Measurements from ENCODE around the gene KDR.

The KDR gene

DNA sequence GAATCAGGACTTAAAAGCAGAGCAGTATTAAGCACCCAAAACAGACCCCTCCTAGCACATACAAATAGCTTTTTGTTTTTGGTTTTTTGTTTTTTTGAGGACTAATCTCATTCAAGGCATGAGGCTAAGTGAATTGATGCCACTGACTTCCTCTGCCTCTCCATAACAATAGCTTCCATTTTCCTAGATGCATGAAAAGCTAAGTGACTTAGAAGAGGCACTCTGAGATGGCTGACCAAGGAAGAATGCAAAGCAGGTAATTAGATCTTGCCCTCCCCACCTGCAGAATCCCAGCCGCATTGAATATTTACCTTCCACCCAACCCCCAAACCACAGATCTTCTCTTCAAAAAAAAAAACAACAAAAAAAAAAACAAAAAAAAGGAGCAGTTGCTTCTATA lies 7.4 kb upstream of the KDR start:
- H3K4me1 ChIP-seq (ENCODE audit: control insufficient read depth in 1 of 2, insufficient read depth in 1 of 2, low read depth in 1 of 2, low read length in 1 of 2): no peaks in the 10 kb centered on the region
- TF ChIP-seq, protein P1, sequence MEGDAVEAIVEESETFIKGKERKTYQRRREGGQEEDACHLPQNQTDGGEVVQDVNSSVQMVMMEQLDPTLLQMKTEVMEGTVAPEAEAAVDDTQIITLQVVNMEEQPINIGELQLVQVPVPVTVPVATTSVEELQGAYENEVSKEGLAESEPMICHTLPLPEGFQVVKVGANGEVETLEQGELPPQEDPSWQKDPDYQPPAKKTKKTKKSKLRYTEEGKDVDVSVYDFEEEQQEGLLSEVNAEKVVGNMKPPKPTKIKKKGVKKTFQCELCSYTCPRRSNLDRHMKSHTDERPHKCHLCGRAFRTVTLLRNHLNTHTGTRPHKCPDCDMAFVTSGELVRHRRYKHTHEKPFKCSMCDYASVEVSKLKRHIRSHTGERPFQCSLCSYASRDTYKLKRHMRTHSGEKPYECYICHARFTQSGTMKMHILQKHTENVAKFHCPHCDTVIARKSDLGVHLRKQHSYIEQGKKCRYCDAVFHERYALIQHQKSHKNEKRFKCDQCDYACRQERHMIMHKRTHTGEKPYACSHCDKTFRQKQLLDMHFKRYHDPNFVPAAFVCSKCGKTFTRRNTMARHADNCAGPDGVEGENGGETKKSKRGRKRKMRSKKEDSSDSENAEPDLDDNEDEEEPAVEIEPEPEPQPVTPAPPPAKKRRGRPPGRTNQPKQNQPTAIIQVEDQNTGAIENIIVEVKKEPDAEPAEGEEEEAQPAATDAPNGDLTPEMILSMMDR (IDR thresholded peaks at IDR 0.05): no peak
- H3K27ac ChIP-seq: no peak overlapping the region
- no peak overlapping the region for H3K4me3 ChIP-seq (ENCODE audit: low read depth in 1 of 2, low read length in 1 of 2)
- no peaks in the 10 kb centered on the region for H3K36me3 ChIP-seq
- peaks cover 9% of the 10 kb centered on the region for H3K27me3 ChIP-seq
- H3K9me3 ChIP-seq: no peaks in the 10 kb centered on the region

DNA sequence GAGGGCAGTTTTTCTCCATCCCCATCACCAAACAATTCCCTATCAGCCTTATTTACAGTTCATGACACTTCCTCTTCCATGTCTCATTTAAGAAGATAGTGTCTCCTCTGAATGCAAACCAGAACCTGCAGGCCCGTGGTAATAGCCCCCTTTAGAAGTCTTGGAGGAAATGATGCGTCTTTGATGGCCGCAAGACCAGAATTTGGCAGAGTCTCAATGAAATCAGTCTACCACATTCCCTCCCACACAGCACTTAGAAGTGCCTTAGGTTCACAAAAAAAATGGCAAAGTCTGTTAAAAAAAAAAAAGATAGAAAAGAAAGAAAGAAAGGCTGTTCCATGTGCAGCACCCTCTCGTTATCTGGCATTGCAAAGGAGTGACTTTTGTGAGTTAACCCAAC lies 2.1 kb upstream of the KDR start:
- H3K9me3 ChIP-seq: no peaks in the 10 kb centered on the region

DNA sequence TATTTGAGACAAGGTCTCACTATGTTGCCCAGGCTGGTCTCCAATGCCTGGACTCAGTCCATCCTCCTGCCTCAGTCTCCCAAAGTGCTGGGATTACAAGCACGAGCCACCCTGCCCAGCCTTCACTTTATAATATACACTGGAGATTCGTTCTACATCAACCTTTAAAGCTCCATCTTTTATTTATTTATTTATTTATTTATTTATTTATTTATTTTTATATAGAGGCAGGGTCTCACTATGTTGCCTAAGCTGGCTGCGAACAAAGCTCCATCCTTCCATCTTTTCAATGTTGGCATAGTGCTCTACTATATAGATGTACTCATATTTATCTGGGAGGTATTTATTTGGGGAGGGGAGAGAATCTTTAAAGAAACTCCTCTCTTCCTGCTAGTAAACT lies 1.7 kb upstream of the KDR start:
- Histone ChIP-seq H3K27me3 (peaks cover 61% of the 10 kb centered on the region), H3K36me3 (no peaks in the 10 kb centered on the region)

More for the DNA sequence above, 2.1 kb upstream of the KDR start:
- Histone ChIP-seq H3K4me3 (ENCODE audit: low read depth in 1 of 2, low read length in 1 of 2) (no peak overlapping the region), H3K27ac (no peak overlapping the region), H3K4me1 (ENCODE audit: control insufficient read depth in 1 of 2, insufficient read depth in 1 of 2, low read depth in 1 of 2, low read length in 1 of 2) (peaks cover 7 to 8% of the 10 kb centered on the region in 2 experiments), H3K27me3 (peaks cover 58% of the 10 kb centered on the region), H3K36me3 (no peaks in the 10 kb centered on the region)
- TF ChIP-seq, protein P1 (IDR thresholded peaks at IDR 0.05): no peak

DNA sequence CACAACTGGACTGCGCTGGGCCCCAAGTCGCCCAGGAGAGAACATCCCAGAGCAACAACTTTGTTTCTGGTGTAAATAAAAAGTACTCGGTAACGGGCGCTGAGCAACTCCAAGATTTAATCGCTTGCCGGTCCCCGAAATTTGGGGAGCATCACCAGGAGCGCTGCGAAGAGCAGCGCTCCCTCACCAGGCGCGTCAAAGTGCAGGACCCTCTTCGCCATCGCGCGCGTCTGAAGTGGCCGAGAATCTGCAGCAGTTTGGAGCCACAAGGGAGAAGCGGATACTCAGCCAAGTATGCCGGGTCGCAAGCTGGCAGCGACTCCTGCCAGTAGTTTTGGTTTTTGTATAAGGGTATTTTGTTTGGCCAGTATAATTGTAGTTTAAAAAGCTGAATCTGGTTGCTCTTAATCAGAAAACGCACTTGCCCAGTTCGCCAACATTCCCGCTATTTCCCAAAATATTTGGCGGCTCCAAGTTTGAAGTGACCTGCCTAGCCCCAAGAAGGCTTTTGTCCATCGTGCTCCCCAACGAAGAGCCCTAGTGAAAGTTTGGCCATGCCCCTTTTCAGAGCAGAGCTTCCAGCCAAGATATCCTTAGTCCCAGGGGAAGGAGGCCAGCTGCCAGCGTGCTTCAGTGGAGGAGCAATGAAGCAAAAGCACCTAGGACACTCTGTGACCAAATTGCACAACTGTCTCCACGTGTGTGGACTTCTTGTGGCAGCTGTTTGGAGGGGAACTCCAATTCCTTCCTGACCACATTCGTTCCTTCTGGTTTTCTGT lies 557 bp upstream of the KDR start:
- H3K4me1 ChIP-seq (ENCODE audit: control insufficient read depth in 1 of 2, insufficient read depth in 1 of 2, low read depth in 1 of 2, low read length in 1 of 2): peaks cover 7 to 8% of the 10 kb centered on the region in 2 experiments
- H3K27ac ChIP-seq: no peak overlapping the region
- H3K36me3 ChIP-seq: no peaks in the 10 kb centered on the region
- peaks cover 61% of the 10 kb centered on the region for H3K27me3 ChIP-seq
- no peaks in the 10 kb centered on the region for H3K9me3 ChIP-seq
- TF ChIP-seq, protein P1 (IDR thresholded peaks at IDR 0.05): no peak
- H3K4me3 ChIP-seq (ENCODE audit: low read depth in 1 of 2, low read length in 1 of 2): peak overlapping the region in 1 of 2 experiments; percentile 15

More for the DNA sequence above, 1.7 kb upstream of the KDR start:
- TF ChIP-seq, protein P1 (IDR thresholded peaks at IDR 0.05): no peak
- no peak overlapping the region for H3K27ac ChIP-seq
- H3K4me3 ChIP-seq (ENCODE audit: low read depth in 1 of 2, low read length in 1 of 2): no peak overlapping the region
- peaks cover 7 to 8% of the 10 kb centered on the region in 2 experiments for H3K4me1 ChIP-seq (ENCODE audit: control insufficient read depth in 1 of 2, insufficient read depth in 1 of 2, low read depth in 1 of 2, low read length in 1 of 2)
- no peaks in the 10 kb centered on the region for H3K9me3 ChIP-seq

DNA sequence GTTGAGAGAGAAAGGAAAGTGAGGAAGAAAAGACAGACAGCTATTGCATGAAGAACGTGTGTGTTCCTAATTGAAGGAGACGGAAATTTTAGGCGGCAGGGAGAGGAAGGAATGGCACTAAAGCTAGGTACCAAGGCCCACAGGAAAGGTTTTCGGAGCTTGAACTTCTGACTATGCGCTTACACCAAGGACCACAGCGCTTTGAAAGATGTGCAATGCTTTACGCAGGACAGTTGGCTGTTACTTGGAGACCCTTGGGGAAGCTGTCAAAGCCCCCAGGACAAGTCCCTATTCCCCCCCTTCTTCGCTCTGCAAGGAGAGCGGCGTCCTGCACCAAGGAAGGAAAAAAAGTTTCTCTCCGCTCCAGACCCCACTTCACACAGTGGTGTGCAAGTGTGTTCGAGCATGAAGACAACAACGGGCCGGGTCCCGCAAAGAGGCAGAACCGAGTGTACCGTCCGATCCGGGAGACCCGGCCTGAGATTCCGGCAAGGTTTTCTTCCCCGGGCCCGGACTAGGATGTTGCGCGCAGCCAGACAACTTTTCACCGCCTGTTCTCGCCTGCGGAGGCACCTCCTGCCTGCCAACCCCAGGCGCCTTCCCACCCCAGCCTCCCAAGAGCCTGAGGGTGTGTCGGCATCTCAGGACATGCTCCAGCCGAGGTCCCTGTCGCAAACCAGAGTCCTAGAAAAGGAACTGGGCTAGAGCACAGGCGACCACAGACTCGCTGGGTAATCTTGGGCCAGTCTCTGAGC lies 896 bp downstream of the KDR start:
- Histone ChIP-seq H3K27ac (no peak overlapping the region), H3K36me3 (no peaks in the 10 kb centered on the region), H3K27me3 (peaks cover 56% of the 10 kb centered on the region), H3K4me3 (ENCODE audit: low read depth in 1 of 2, low read length in 1 of 2) (no peak overlapping the region), H3K9me3 (no peaks in the 10 kb centered on the region), H3K4me1 (ENCODE audit: control insufficient read depth in 1 of 2, insufficient read depth in 1 of 2, low read depth in 1 of 2, low read length in 1 of 2) (peaks cover 7 to 8% of the 10 kb centered on the region in 2 experiments)
- TF ChIP-seq, protein P1 (IDR thresholded peaks at IDR 0.05): no peak

Data from neutrophil (primary cell).